DMS114 treated with DMSO at 0.1 percent for 48 hours (cell line): ENCODE results near the gene CRIM1.

Experiments
- DNase-seq: peaks from one replicate; lab custom pipeline; 2025; ENCODE audit not compliant: unreplicated experiment; lab: John Stamatoyannopoulos, UW

CRIM1 gene

GRCh38 chr2:36453652-36454051 lies 98.1 kb downstream of the CRIM1 start:
- no peak for DNase-seq

DNA sequence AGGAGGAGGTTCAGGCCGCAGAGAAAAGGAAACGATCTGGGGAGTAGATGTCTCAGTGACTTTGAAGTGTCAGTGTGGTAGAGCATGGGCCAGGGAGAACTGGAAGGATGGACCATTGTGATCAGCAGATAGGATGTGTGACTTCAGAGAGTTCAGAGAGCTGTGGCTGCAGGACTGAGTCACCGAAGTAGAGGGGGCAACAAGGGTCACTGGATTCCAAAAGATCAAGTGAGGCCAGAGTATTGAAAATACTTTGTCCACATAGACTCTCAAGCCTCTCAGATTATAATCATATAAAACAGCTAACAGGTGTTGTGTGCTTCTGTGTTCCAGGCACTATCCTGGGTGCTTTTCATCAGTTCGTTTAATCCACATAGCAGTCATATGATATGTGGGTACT lies 99.4 kb downstream of the CRIM1 start:
- no peak for DNase-seq

DNA sequence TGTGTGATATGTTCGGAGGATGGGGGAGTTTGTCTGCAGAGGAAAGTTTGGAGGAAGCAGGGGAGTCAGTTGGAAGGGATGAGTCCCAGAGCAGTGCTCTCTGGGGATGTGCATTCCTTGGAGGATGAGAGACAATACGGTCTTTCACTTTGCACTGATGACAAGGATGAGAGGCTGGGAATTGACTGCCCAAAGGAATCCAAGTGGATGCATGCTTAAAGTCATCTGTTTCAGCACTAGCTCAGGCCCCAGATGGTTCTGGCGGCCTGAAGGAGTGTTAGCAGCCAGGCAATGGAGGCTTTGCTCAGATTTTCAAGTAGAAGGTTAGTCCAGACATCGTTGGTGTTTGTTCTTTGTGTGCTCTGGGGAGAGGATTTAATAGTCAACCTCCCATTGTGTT lies 100.2 kb downstream of the CRIM1 start:
- DNase-seq = no peak

DNA sequence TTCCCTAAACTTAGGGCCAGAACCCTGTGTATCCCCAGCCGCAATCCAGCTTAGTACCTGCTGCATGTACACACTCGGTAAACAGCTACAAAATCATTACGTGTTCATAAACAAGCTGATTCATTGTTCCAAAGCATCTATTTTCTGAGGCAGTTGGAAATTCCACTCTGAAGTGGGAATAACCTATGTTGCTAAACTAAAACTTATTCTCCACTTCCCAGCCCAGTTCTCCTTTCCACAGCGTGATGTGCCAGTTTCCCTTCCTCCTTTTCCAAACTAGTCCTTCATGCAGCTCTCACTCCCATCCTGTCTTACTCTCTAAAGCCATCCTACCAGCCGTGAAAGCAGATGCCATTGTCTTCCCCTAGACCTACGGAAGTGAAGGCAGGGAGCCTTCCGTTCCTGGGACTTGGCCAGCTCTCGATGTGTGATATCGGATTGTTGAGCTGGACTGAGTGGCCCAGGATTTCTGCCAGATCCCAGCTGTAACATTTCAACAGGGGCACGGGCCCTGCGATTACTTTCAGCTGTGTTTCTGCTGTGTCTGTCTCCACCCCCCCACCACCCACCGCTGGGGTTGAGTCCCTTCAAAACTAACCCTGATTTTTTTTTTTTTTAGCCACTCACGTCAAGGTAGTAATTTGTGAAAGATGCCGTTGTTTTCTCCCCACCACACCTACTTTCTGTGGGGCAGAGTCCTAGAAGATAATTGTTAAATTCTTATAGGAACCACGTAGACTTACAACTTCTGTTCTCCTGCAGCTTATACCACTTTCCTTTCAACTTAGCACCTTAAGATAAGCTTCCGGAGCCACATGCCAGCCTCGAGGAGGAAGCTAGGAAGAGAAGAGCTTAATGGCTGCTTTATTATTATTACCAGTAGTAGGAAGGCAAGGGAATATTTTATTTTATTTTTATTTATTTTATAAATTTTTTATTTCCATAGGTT lies 100.9 kb downstream of the CRIM1 start:
- no peak for DNase-seq

- DNase-seq = no peak
These were observed 102.5 kb downstream of the CRIM1 start for GRCh38 chr2:36458106-36458505.

DNA sequence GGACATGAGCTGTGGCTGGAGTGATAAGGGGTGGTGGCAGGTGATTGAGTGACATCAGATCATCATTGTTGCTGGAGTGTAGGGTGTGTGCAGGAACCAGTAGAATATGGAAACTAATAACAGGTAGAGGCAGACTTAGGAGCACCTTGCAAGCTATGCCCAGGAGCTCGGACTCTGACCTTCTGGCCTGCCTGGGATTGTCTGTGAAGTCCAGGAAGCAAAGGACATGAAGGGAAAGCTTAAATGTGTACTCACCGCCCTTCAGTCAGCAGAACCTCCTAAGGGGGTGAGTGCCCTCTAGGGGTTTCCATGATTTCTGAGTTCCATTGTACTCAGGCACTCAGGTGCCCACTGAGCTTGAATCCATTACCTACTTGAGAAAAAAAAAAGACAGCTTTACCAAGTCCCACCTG lies 104.2 kb downstream of the CRIM1 start:
- peak; percentile 22 for DNase-seq

- no peak for DNase-seq
These were observed 105.6 kb downstream of the CRIM1 start for GRCh38 chr2:36461039-36461681.

DNA sequence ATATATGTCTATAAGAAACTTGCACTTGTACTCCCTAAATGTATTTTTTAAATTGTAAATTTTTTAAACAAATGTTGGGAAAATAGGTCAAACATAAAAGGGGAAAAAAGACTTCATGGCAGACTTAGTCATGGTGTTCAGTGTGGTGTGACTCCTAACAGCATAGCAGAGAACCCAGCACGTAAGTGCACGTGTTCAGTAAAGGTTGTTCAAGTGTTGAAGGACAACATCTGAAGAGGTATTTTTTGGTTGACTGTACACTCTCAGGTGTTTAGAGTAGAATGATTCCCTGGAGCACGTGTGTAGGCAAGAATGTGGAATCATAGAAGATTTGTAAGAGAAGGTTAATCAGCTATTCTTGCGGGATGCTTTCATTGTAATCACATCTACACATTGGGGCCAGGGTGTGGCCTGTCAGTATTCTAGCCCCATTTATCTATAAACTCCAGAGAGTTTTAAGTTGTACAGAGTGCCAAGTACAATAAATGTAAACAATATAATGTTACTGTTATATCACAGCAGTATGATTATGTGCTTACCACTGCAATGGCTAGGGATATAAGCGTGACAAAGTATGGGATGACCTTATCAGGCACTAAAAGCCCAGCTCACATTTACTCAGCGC lies 106.8 kb downstream of the CRIM1 start:
- no peak for DNase-seq

DNA sequence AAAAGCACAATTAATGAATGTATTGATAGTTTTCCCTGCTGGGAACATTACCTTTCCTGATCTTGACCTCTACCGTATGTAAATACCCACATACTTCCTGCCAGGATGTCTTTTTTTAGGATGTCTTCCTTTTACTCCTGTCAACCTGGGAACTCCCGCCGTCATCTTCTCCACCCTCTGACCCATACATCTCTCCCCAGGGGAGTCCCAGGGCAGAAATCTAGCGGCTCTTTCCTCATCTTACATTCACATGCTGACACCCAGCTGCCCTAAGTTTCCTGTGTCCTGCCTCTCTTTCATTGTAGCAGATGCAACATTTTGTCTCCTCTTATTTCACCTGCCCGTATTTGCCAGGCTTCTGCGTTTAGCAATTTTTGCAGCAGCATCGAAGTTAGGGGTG lies 107.8 kb downstream of the CRIM1 start:
- no peak for DNase-seq

- no peak for DNase-seq
These were observed 108.6 kb downstream of the CRIM1 start for GRCh38 chr2:36464006-36464721.

DNA sequence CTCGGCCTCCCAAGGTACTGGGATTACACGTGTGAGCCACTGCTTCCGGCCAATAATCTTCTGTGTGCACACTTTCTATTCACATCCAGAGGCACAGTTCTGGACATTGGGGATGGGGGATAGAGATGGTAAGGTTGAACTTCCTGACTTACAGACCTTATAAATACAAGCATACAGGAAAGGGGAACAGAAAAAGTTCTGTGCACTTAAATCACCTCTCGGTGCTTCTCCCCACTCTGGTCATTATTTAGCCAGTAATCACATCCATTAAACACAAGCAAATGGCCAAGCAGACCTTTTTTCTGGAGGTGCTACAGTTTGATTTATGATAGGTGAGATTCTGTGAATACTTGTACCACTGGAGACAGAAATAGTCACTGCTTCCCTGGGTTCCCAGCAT lies 110.6 kb downstream of the CRIM1 start:
- DNase-seq = no peak

- DNase-seq = no peak
These were observed 113.0 kb downstream of the CRIM1 start for GRCh38 chr2:36468463-36469105.

DNA sequence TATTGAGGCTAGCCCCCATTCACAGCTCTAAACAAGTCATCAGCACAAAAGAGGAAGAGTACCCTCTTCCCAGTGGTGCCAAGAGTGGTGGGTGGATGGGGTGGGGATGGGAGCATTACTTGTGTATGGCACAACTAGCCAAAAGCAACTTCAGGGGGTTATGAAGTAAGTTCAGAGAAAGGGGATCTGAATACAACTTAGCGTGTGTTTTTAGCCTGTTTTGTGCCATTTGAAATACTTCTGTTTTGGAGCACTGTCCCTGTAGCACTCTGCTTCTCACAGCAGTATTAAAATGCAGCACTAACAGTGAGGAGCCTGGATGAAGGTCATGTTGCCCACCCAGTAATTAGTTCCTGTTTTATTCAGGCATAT lies 113.5 kb downstream of the CRIM1 start:
- DNase-seq = no peak

DNA sequence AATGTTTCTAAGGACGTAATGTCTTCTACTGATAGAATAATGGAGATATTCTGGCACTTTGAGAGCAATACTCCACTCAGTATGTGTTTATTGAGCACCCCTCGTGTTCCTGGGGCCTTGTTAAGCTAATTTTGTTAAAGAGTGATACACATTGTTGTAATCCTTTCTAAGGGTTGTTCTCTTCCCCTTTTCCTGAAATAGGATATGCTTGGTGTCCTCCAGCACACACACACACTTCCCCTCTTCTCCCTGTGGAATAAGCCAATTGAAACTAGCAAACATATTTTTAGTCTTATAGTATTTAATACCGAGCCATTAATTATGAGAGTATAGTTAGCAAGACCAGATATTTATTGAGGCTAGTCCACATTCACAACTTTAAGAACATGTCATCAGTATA lies 114.1 kb downstream of the CRIM1 start:
- no peak for DNase-seq

DNA sequence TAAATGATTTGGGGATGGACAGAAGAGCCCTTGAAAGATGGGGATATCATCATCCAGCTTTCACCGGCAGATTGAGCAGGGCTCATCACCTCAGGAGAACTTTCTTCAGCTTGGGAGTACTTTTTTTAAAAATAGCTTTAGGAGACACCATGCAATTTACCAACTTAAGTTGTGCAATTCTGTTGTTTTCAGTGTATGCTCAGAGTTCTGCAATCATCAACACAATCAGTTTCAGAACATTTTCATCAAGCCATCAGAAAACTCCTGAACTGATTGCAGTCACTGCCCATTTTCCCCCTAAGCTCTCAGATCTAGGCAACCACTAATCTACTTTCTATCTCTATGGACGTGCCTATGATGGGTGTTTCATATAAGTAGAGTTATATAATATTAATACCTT lies 117.7 kb downstream of the CRIM1 start:
- DNase-seq = no peak

GRCh38 chr2:36476411-36476810 lies 120.8 kb downstream of the CRIM1 start:
- no peak for DNase-seq

- no peak for DNase-seq
These were observed 121.7 kb downstream of the CRIM1 start for GRCh38 chr2:36477315-36477714.

DNA sequence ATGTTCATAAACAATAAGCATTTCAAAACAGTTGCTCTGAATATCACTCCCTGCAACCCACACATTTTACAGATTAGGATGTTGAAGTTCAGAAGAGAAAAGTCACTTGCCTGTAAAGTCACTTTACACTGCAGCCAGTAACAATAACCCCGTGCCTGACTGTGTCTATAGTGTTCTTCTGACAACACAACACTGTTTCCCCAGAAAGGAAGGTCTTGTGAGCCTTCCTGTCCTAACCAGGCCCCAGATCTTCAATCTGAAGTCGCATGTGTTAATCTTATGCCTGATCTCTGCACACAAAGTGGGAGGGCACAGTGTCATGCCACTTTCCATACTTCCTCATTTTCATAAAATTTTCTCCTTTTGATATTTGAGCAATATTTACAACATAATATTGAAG lies 122.2 kb downstream of the CRIM1 start:
- DNase-seq = no peak

DNA sequence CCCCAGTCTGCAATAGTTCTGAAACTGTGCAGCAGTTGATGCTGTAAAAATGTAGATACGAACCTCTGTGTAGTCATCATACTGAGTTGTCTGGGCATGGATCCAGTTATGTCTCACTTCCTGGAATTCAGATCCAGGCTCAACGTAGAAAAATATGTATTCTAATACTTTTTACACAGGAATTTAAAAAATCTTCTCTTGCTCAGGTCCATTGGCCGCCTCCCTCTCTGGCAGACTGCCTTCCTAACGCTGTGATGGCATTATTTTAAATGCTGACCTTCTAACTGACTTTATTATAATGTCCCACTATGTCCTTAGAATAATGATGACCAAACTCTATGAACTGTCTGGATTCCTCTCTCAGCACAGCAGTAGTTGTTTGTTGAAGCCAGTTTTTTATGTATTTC lies 122.8 kb downstream of the CRIM1 start:
- no peak for DNase-seq

- no peak for DNase-seq
These were observed 123.4 kb downstream of the CRIM1 start for GRCh38 chr2:36478999-36479398.

GRCh38 chr2:36479406-36479805 lies 123.8 kb downstream of the CRIM1 start:
- DNase-seq = no peak
